Hematopoietic multipotent progenitor cell treated with erythropoietin and hydrocortisone succinate and interleukin-3 and kit ligand, for 4 days (in vitro differentiated cells): ENCODE results near the gene FGGY.
"Not testable (repeated sequence)": the region's sequence is repeated elsewhere in the genome, so short reads cannot be mapped to it uniquely, and the experiment has no call there.

Experiments used
- DNase-seq: peaks from one replicate; pipeline ENCODE4 v3.0.0-alpha.2; 2015

FGGY gene, protein sequence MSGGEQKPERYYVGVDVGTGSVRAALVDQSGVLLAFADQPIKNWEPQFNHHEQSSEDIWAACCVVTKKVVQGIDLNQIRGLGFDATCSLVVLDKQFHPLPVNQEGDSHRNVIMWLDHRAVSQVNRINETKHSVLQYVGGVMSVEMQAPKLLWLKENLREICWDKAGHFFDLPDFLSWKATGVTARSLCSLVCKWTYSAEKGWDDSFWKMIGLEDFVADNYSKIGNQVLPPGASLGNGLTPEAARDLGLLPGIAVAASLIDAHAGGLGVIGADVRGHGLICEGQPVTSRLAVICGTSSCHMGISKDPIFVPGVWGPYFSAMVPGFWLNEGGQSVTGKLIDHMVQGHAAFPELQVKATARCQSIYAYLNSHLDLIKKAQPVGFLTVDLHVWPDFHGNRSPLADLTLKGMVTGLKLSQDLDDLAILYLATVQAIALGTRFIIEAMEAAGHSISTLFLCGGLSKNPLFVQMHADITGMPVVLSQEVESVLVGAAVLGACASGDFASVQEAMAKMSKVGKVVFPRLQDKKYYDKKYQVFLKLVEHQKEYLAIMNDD

DNA sequence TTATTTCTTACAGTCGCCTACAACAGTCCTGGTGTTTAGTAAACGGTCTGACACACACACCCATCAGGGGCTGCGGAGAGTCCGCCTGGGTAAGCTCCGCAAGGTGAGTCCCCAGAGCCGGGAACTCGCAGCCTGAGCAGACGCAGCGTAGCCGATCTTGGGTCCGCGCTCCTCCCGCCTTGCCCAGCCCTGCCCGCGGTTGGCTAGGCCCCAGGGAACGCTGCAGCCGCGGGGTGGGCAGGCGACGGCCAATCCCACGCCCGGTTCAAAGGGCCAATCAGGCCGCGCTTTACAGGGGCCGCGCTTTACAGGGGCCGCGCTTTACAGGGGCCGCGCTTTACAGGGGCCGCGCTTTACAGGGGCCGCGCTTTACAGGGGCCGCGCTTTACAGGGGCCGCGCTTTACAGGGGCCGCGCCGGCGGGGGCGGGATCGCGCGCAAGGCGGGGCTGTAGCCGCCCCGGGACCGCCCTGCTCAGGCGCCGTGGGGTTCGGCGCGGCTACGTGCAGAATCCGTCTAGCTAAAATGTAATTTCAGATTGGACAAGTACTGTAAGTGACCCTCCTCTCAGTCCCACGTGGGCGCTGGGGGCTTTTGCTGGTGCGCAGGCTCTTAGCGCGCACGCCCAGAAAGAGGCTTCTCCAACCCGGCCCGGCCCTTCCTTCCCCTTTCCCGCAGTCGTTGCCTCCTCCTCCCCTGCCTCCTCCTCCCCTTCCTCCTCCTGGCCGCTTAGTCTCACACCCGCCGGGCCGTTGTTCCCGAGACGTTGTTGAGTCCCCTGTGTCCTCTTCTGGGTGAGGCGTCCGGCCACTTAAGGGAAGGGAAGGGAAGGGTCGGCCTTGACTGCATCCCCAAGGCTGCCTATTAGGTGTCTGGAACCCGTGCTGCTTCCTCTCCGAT, at the start of gene FGGY:
Gene FGGY (plus strand): TSS at position 737 of the 899 bp plus-strand sequence. CDS start 24,456 bp downstream, outside the sequence.
- DNase-seq = peak; percentile 99

GRCh38 chr1:59248758-59249157, 48.1 kb upstream of the FGGY start:
- no peak for DNase-seq

DNA sequence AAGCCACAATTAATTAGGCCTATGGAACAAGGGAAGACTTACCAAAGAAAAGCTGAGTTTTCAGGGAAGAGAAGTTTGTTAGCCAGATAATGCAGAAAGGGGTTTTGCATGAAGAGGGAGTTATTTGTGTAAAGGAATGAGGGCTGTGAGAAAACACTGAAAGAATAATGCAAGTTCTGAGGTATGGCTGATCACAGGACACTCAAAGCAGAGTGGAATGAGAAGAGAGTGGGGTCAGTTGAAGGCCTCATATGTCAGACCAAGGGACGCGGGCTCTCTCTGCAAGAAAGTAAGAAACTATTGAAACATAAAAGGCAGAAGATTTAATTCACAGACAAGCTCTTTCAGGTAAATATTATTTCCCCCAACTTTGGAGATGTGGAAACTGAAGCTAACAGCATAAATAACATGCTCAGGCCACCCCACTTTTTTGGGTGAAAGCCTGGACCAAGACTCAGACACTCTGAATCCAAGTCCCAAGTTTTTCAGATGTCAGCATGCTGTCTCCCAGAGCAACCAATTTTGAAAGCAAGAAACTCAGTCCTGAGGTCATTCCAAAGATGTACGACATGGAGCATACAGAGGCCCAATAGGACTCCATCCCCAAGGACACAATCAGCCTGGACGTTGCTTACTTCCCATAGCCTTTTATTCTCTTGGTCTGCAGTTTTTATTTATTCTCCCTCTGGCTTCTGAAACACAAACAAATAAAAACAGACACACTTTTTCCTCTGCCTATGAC, 47.3 kb upstream of the FGGY start:
- no peak for DNase-seq

DNA sequence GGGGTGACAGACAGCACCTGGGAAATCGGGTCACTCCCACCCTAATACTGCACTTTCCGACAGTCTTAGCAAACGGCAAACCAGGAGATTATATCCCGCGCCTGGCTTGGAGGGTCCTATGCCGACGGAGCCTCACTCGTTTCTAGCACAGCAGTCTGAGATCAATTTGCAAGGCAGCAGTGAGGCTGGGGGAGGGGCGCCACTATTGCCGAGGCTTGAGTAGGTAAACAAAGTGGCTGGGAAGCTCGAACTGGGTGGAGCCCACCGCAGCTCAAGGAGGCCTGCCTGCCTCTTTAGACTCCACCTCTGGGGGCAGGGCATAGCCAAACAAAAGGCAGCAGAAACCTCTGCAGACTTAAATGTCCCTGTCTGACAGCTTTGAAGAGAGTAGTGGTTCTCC, 45.8 kb upstream of the FGGY start:
- not testable (repeated sequence) for DNase-seq

GRCh38 chr1:59256429-59256828, 40.5 kb upstream of the FGGY start:
- not testable (repeated sequence) for DNase-seq

DNA sequence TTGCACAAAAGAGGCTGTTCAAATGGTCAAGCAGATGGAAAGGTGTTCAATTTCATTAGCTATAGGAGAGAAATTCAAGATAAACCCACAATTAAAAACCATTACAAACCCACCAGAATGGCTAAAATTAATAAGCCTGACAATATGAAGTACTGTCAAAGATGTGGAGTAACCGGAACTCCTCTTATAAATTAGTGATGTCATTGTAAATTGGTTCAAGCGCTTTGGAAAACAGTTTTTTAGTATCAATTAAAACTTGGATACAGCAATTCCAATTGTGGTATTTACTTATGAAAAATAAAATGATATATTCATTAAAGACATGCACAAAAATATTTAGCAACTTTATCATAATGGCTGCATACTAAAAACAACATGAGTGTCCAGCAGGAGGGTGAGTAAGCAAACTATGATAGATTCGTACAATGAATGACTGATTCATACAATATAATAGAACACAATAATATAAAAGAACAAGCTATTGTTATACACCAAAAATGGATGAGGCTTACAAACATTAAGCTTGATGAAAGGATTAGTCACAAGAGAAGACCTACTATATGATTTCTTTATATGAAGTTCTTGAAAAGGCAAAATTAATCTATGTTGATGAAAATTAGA, 38.4 kb upstream of the FGGY start:
- DNase-seq = no peak

DNA sequence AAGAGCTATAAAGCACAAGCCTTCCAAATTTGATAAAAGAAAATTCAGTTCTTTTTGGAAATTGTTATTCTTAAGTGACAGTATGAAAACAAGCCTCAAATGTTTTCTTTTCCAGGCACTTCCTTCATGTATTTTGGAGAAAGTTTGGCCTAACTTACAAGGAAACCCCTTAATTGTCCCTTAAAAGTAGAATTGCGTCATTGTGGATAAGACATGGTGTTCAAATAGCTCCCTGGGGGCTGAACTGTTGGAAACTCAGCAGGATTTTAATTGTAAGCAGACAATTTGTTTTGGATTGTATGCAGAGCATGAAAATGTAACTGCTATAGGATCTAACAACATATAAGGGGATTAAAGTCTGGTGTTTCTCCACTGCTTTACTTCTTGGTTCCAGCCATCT, 35.4 kb upstream of the FGGY start:
- no peak for DNase-seq

GRCh38 chr1:59262631-59263030, 34.3 kb upstream of the FGGY start:
- DNase-seq = no peak

GRCh38 chr1:59263111-59263510, 33.8 kb upstream of the FGGY start:
- DNase-seq = no peak

GRCh38 chr1:59265622-59266021, 31.3 kb upstream of the FGGY start:
- no peak for DNase-seq

GRCh38 chr1:59266180-59266926, 30.5 kb upstream of the FGGY start:
- no peak for DNase-seq

- no peak for DNase-seq
Observed at GRCh38 chr1:59266927-59267293, 30.0 kb upstream of the FGGY start.

- no peak for DNase-seq
Observed at GRCh38 chr1:59268406-59268805, 28.5 kb upstream of the FGGY start.

DNA sequence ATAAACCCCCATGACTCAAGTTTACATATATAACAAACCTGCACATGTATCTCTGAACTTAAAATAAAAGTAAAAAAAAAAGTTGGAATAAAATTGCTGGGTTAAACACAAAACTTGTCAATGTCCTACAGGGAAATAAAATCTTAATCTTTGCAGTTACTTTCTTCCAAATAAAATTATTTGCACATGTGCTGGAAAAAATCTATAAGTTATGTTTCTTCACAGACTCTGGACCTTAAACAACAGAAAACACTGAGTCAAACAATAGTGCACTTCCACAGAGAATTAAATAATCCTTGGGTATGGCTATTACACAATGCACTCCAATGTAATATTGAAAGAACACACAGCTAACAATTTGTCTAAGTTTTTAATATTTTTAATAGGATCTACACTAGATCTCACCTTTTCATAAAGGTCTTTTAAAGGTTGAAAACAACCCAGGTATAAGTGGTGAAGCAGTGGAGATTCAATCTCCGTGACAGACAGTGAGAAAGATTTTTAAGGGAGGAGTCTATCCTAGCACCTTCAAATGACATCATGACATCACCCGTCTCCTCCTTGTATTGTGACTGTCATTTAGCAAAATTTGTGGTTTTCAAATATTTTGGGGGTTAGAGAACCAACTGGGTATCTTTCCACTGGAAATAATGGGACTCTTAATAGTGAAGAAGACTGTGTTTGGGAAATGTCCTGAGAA, 25.2 kb upstream of the FGGY start:
- DNase-seq = no peak

DNA sequence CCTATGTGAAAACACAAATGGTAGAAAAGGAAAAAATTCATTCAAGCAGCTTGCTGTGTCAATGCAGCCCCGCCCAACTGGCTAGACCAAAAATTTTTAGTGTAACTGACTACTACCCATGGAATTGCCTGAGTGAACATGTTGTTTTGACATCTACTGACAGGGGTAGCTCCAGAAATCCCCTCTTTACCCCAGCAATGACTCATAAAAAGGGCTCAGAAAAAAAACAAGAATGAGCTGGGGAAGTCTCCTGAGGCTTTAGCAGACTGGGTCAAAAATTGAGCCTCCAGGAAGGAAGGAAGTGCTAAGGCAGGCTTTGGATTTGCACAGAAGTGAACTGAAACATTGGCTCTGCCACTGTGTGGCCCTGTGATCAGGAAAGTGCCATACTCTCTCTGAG, 24.4 kb upstream of the FGGY start:
- DNase-seq = no peak

DNA sequence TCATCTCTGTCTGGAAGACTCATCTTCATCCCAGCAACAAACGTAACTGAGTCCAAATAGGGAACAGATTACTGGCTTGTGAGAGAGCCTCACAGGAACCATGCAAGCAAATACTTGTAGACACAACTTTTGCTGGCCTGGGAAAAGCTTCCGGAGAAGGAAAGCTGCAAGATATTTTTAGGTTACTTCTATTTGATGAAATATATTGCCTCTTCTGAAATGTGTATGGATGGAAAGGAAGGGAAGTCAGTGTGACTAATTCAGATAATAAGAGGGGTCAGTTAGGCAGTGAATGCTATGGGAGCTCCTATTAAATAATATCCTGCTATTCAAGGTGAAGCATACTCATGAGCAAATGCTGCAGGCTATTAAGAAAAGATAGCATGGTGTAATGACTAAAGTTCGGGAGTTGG, 20.4 kb upstream of the FGGY start:
- DNase-seq = no peak

DNA sequence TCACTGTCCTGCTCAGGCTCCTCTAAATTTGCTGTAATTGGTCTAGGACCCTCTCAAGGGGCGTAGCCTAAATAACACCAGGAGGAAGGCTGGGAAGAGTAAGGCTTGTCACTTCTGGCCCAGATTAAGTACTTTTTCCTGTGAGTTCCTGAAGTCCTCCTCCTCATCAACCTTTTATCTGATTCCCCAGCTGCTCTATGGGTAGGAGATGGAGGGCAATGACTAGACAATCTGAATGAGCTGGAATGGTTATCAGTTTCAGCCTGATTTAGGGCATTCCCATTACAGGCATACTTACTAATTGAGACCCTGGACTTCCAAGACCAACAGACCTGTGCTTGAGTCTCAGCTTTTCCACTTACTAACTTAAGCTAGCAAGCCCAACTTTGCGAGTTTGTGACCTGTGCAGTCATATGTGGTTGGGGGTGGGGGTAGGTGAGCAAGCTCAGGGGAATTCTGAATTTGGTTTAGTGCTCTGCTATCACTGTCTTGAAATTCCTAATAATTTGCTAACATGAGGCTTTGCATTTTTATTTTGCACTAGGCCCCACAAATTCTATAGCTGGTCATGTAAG, 18.0 kb upstream of the FGGY start:
- no peak for DNase-seq

GRCh38 chr1:59279645-59280044, 17.2 kb upstream of the FGGY start:
- no peak for DNase-seq

- no peak for DNase-seq
Observed at GRCh38 chr1:59282951-59283350, 13.9 kb upstream of the FGGY start.

GRCh38 chr1:59285691-59286090, 11.2 kb upstream of the FGGY start:
- DNase-seq = no peak

- peak; percentile 51 for DNase-seq
Observed at GRCh38 chr1:59288046-59288445, 8.8 kb upstream of the FGGY start.
